B cell (primary cell): ENCODE results near the gene RRP12. TPM values are rescaled to one million over a fixed set of nuclear protein-coding genes. Genes with fewer than 3 reads are reported as not detected.

Source experiments
- ATAC-seq: fragments of 200-7000 bp; cut with Tn5 transposase; one replicate; pipeline ENCODE4 v1.10.0; 2021; ENCODE audit warnings: low read depth, mild to moderate bottlenecking, moderate number of reproducible peaks, moderate library complexity
- CTCF ChIA-PET: fragments of 350-600 bp; sonication (Branson Sonifier 250); formaldehyde crosslinking; loops from one replicate; lab custom pipeline; 2021; ENCODE audit warnings: antibody characterized with exemption, inconsistent platforms; lab: Charles Lee
- POLR2A ChIA-PET: fragments of 350-600 bp; sonication (Branson Sonifier 250); formaldehyde crosslinking; loops from one replicate; lab custom pipeline; 2021; ENCODE audit warnings: antibody characterized with exemption; lab: Charles Lee
- DNase-seq: peaks from one replicate; pipeline ENCODE4 v3.0.0; 2013
- H2AFZ ChIP-seq: 2 replicates; pipeline ENCODE4 v1.6.1; 2012; ENCODE audit warnings: mild to moderate bottlenecking, low read depth, low read length; ENCODE audit not compliant: insufficient read depth, poor library complexity, severe bottlenecking
- H3K27ac ChIP-seq, 2 donors: 1 replicate in 1 of 2; 2 replicates in 1 of 2; pipeline ENCODE4 v1.5.1; 2012 to 2013; ENCODE audit warnings: low read length in 2 of 2, mild to moderate bottlenecking in 2 of 2, moderate library complexity in 1 of 2
- H3K27me3 ChIP-seq, 4 experiments: fragments of 200-600 bp in 1 of 4; sonication (generic) in 1 of 4; replicated peaks in 1 of 4; 1 replicate in 2 of 4; 2 replicates in 2 of 4; pipeline versions ENCODE4 v1.6.1 to v1.7.0; 2013 to 2016; ENCODE audit warnings: low read length in 3 of 4, mild to moderate bottlenecking in 2 of 4, mixed read lengths in 1 of 4, moderate library complexity in 1 of 4; ENCODE audit not compliant: insufficient read depth in 4 of 4, control insufficient read depth in 3 of 4; ENCODE audit errors: control extremely low read depth in 1 of 4
- H3K36me3 ChIP-seq, 2 experiments: replicated peaks in 1 of 2; 1 replicate in 1 of 2; 2 replicates in 1 of 2; pipeline versions ENCODE4 v1.6.1 to v1.7.1; 2013; ENCODE audit warnings: low read length in 1 of 2; ENCODE audit not compliant: insufficient read depth in 2 of 2, control insufficient read depth in 1 of 2; ENCODE audit errors: control extremely low read depth in 1 of 2, extremely low read depth in 1 of 2
- H3K4me1 ChIP-seq, 2 donors: fragments of 200-600 bp in 1 of 2; sonication (generic) in 1 of 2; 1 replicate in 1 of 2; 2 replicates in 1 of 2; pipeline versions ENCODE4 v1.5.1 to v1.6.1; 2013 to 2017; ENCODE audit warnings: low read length in 2 of 2; ENCODE audit not compliant: control insufficient read depth in 2 of 2, insufficient read depth in 2 of 2
- H3K4me2 ChIP-seq: replicated peaks from 2 replicates; pipeline ENCODE3; 2012; ENCODE audit warnings: mild to moderate bottlenecking, low read depth, low read length; ENCODE audit not compliant: poor library complexity, severe bottlenecking
- H3K4me3 ChIP-seq, 5 experiments: fragments of 200-600 bp in 1 of 5; sonication (generic) in 1 of 5; 1 replicate in 3 of 5; 2 replicates in 2 of 5; pipeline versions ENCODE4 v1.5.1 to v1.7.0; 2011 to 2016; ENCODE audit warnings: low read length in 4 of 5, mild to moderate bottlenecking in 4 of 5, low read depth in 2 of 5, control low read depth in 1 of 5, moderate library complexity in 1 of 5; ENCODE audit not compliant: insufficient read depth in 1 of 5; ENCODE audit errors: control extremely low read depth in 1 of 5, extremely low read depth in 1 of 5
- H3K79me2 ChIP-seq: fragments of 200-600 bp; sonication (generic); one replicate; pipeline ENCODE4 v1.6.0; 2016; ENCODE audit warnings: low read length; ENCODE audit not compliant: control insufficient read depth, insufficient read depth
- H3K9ac ChIP-seq: fragments of 200-600 bp; sonication (generic); 2 replicates; pipeline ENCODE4 v1.6.1; 2017; ENCODE audit warnings: mild to moderate bottlenecking, low read length, moderate library complexity
- H3K9me3 ChIP-seq, 3 donors: one replicate each; pipeline versions ENCODE4 v1.6.1 to v1.7.1; 2013; ENCODE audit warnings: low read length in 2 of 3; ENCODE audit not compliant: control insufficient read depth in 2 of 3, insufficient read depth in 1 of 3; ENCODE audit errors: control extremely low read depth in 1 of 3
- H4K20me1 ChIP-seq: 2 replicates; pipeline ENCODE4 v1.6.0; 2012; ENCODE audit warnings: mild to moderate bottlenecking, low read length; ENCODE audit not compliant: insufficient read depth, control insufficient read depth, poor library complexity, severe bottlenecking
- H3K27ac Mint-ChIP-seq: one replicate; pipeline ENCODE4 v1.8.0; 2021; ENCODE audit warnings: mixed read lengths
- H3K27me3 Mint-ChIP-seq: one replicate; pipeline ENCODE4 v1.8.0; 2021; ENCODE audit warnings: mixed read lengths
- H3K4me1 Mint-ChIP-seq: one replicate; pipeline ENCODE4 v1.8.0; 2021; ENCODE audit warnings: mixed read lengths
- H3K4me3 Mint-ChIP-seq: one replicate; pipeline ENCODE4 v1.8.0; 2021; ENCODE audit warnings: mixed read lengths
- H3K9me3 Mint-ChIP-seq: one replicate; pipeline ENCODE4 v1.8.0; 2022; ENCODE audit warnings: mixed read lengths; ENCODE audit not compliant: insufficient read depth
- EZH2 ChIP-seq: IDR thresholded peaks from 2 replicates; pipeline ENCODE4 v1.6.1; 2012; ENCODE audit warnings: borderline replicate concordance, low read depth, mild to moderate bottlenecking, moderate library complexity, low read length; ENCODE audit not compliant: insufficient read depth, poor library complexity, severe bottlenecking
- WGBS: methylation state at CpG from one replicate; pipeline ENCODE4 v1.1.5; 2013; ENCODE audit warnings: missing lambda C conversion rate; ENCODE audit not compliant: insufficient coverage; 5-methylcytosine and 5-hydroxymethylcytosine counted together
- intact Hi-C: fragments of 100-400 bp; cut with micrococcal nuclease; formaldehyde crosslinking; loops from one replicate; pipeline ENCODE4 v1.10.0; 2022
- polyA plus RNA-seq: library from polyadenylated mRNA; depleted of rRNA; stranded (reverse); fragments of >200 nt; gene quantifications from 2 replicates; pipeline ENCODE4 v1.2.3, GENCODE V29; 2012
- total RNA-seq, 2 donors: library from RNA; stranded (reverse); fragments of 120-200 nt in 1 of 2; gene quantifications; 1 replicate in 1 of 2; 2 replicates in 1 of 2; pipeline versions ENCODE4 v1.2.3 to v1.2.4, GENCODE V29; 2013 to 2022
- TF ChIP-seq, protein P1 (sequence below): fragments of 200-600 bp; IDR thresholded peaks from one replicate; pipeline ENCODE4 v1.8.0; 2022; ENCODE audit warnings: antibody characterized with exemption, mild to moderate bottlenecking

Gene RRP12
- total and polyA plus RNA-seq, 2 donors (not counting 1 experiment from before 2014, with no cell fraction given) = 19.3 to 35.7 TPM

DNA sequence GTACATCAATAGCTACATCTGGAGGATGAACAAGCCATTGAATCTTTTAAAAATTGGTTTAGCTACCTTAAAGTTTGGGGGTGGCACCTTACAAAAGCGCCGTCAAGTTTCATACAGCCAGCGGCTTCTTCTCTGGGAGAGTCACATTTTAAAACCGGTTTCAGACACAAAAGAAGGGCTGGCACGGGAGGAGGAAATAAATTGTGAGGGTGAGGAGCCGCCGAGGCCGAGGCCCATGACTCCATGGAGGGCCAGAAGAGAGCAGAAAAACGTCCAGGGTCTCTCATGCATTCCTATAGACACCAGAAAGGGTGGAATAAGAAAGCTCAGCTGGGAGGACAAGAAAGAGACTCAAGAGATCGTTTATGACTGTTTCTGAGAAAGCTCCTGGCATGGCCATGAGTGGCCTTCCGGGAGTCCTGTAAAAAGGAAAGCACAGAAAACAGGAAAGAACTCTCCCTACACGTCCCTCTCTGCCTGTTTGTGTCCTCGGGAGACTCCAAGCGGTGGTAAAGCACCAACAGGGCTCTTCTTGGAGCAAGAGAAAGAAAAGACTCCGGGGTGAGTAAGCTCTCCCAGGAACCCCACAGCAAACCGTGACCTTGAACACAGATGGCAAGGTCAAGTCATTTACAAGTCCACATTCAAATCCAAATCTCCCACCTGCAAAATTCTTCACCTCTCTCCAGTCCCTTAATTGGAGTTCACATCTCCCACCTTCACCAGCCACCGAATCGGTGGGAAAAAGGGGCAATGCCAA, 68.4 kb downstream of the RRP12 start:
- peaks cover 8 to 21% of the 10 kb centered on the region in 2 experiments for H3K36me3 ChIP-seq

More for the DNA sequence above, 68.4 kb downstream of the RRP12 start:
- DNase-seq (no peak), ATAC-seq (no peak)
- Histone ChIP-seq H4K20me1 (peaks cover 41% of the 10 kb centered on the region), H3K4me3 (peak overlapping the region; percentile 60 to 86 (median 74)), H3K79me2 (peaks cover 38% of the 10 kb centered on the region), H3K9ac (peak overlapping the region; percentile 85), H3K27me3 (no peaks in the 10 kb centered on the region), H3K4me1 (peaks cover 29 to 30% of the 10 kb centered on the region in 2 donors), H2AFZ (peak overlapping the region; percentile 40), H3K9me3 (no peaks in the 10 kb centered on the region), H3K4me2 (peak overlapping the region; percentile 83), H3K27ac (peak overlapping the region in 1 of 2 donors; percentile 56)
- intact Hi-C loops = loop anchor here (1.0 kb wide), 1 partner anchor 12 kb away; no protein-coding TSS in a partner anchor
- TF ChIP-seq EZH2 = no peak
- TF ChIP-seq, protein P1, sequence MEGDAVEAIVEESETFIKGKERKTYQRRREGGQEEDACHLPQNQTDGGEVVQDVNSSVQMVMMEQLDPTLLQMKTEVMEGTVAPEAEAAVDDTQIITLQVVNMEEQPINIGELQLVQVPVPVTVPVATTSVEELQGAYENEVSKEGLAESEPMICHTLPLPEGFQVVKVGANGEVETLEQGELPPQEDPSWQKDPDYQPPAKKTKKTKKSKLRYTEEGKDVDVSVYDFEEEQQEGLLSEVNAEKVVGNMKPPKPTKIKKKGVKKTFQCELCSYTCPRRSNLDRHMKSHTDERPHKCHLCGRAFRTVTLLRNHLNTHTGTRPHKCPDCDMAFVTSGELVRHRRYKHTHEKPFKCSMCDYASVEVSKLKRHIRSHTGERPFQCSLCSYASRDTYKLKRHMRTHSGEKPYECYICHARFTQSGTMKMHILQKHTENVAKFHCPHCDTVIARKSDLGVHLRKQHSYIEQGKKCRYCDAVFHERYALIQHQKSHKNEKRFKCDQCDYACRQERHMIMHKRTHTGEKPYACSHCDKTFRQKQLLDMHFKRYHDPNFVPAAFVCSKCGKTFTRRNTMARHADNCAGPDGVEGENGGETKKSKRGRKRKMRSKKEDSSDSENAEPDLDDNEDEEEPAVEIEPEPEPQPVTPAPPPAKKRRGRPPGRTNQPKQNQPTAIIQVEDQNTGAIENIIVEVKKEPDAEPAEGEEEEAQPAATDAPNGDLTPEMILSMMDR = no peak
- Mint-ChIP-seq H3K27me3 (no peaks in the 10 kb centered on the region), H3K9me3 (no peaks in the 10 kb centered on the region), H3K27ac (peak overlapping the region; percentile 88), H3K4me1 (peaks cover 38% of the 10 kb centered on the region), H3K4me3 (peak overlapping the region; percentile 88)
- ChIA-PET CTCF (interaction anchor here (0.5 to 3.8 kb wide), 6 partner anchors 11 to 54 kb away, joined by 3 to 31 read pairs (median 3); partner anchors contain the start of gene FRAT1), POLR2A (interaction anchor here (0.5 to 4.2 kb wide), 5 partner anchors 10 to 48 kb away, joined by 3 to 32 read pairs (median 4); partner anchors contain the start of gene FRAT1)
- 49% methylated on average over 16 of the region's 18 CpGs for WGBS
